HG03135 (cell line): ENCODE results near the gene FOXD1.
"Not testable (repeated sequence)": the region's sequence is repeated elsewhere in the genome, so short reads cannot be mapped to it uniquely, and the experiment has no call there.

ENCODE experiments used
- ATAC-seq: cut with Tn5 transposase; IDR thresholded peaks from one replicate; pipeline ENCODE4 v1.9.1; 2021; ENCODE audit warnings: mild to moderate bottlenecking, moderate library complexity; ENCODE audit not compliant: unreplicated experiment

Gene FOXD1

GRCh38 chr5:73418244-73418691 is 30.3 kb downstream of the FOXD1 start:
- no peak for ATAC-seq

GRCh38 chr5:73417303-73418034 is 31.1 kb downstream of the FOXD1 start:
- no peak for ATAC-seq

- no peak for ATAC-seq
These were observed 33.0 kb downstream of the FOXD1 start for GRCh38 chr5:73415617-73416016.

- ATAC-seq = no peak
These were observed 33.4 kb downstream of the FOXD1 start for GRCh38 chr5:73415171-73415570.

- no peak for ATAC-seq
These were observed 36.0 kb downstream of the FOXD1 start for GRCh38 chr5:73412597-73412988.

- ATAC-seq = no peak
These were observed 36.5 kb downstream of the FOXD1 start for GRCh38 chr5:73411936-73412596.

- not testable (repeated sequence) for ATAC-seq
These were observed 38.6 kb downstream of the FOXD1 start for GRCh38 chr5:73409927-73410326.

GRCh38 chr5:73405691-73406090 is 42.9 kb downstream of the FOXD1 start:
- ATAC-seq = no peak

GRCh38 chr5:73399775-73400174 is 48.8 kb downstream of the FOXD1 start:
- no peak for ATAC-seq
